GM12875 (cell line): ENCODE data around the gene EML4.
A peak's percentile ranks its signal among the peaks of the same experiment; 100 is the strongest.
"Not testable (repeated sequence)": the region's sequence is repeated elsewhere in the genome, so short reads cannot be mapped to it uniquely, and the experiment has no call there.

ENCODE experiments used
- H3K4me3 ChIP-seq: one replicate; pipeline ENCODE4 v1.5.1; 2011; ENCODE audit warnings: low read depth, low read length, control low read depth
- CTCF ChIP-seq: IDR thresholded peaks from 2 replicates; pipeline ENCODE4 v1.5.1; 2011; ENCODE audit warnings: low read depth, mild to moderate bottlenecking, control low read depth, inconsistent platforms, low read length, moderate library complexity, borderline replicate concordance; ENCODE audit not compliant: insufficient read depth

The EML4 gene

GRCh38 chr2:42332575-42332974 lies 163.4 kb downstream of the EML4 start:
- no peak overlapping the region for H3K4me3 ChIP-seq
- TF ChIP-seq CTCF, result no peak

GRCh38 chr2:42333579-42333978 lies 164.4 kb downstream of the EML4 start:
- no peak for TF ChIP-seq CTCF
- no peak overlapping the region for H3K4me3 ChIP-seq

DNA sequence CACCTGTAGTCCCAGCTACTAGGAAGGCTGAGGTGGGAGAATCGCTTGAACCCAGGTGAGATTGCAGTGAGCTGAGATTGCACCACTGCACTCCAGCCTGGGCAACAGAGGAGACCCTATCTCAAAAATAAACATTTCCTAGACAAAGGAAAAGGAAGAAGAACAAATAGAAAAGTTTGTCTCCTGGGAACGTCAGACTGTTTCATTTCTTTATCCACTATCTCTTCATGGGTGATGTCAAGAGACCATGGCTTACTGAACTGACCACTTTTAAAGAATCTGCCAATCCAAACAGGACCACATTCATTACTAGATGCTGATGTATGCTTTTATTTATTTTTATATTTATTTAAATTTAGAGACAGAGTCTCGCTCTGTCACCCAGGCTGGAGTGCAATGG lies 165.1 kb downstream of the EML4 start:
- H3K4me3 ChIP-seq, result no peak overlapping the region
- no peak for TF ChIP-seq CTCF

DNA sequence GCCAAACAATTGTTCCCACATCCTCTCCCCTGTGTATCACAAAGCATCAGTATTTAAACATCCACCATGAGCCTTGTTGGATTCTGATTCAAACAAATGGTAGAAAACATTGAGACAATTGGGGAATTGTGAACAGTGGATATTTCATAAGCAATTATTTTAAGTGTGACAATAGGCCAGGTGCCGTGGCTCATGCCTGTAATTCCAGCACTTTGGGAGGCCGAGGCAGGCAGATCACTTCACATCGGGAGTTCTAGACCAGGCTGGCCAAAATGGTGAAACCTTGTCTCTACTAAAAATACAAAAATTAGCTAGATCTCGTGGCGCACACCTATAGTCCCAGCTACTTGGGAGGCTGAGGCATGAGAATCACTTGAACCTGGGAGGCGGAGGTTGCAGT lies 165.7 kb downstream of the EML4 start:
- not testable (repeated sequence) for H3K4me3 ChIP-seq

GRCh38 chr2:42335514-42336104 lies 166.5 kb downstream of the EML4 start:
- H3K4me3 ChIP-seq, result no peak overlapping the region
- no peak for TF ChIP-seq CTCF

GRCh38 chr2:42336361-42336965 lies 167.3 kb downstream of the EML4 start:
- TF ChIP-seq CTCF, result no peak
- H3K4me3 ChIP-seq, result no peak overlapping the region

- TF ChIP-seq CTCF, result peak; percentile 7; the same call in 1 of the 2 replicates
- no peak overlapping the region for H3K4me3 ChIP-seq
Observed at GRCh38 chr2:42337356-42337820, 168.2 kb downstream of the EML4 start.
